ENCODE measurements around the gene B9D1.

Gene B9D1

GRCh38 chr17:19329136-19329535 lies 33.4 kb downstream of the B9D1 start:
- no peak overlapping the region for H3K27ac ChIP-seq
- no peak overlapping the region for H2AFZ ChIP-seq (ENCODE audit: low read depth)
- no peak for TF ChIP-seq CTCF (conservative IDR thresholded peaks at IDR 0.05; ENCODE audit: low read depth, low read length)
- no peaks in the 10 kb centered on the region for H3K36me3 ChIP-seq (ENCODE audit: insufficient read depth)
- no peaks in the 10 kb centered on the region for H3K79me2 ChIP-seq (ENCODE audit: insufficient read depth, low read depth)
- H3K9ac ChIP-seq = no peak overlapping the region
- H3K4me1 ChIP-seq (ENCODE audit: low read depth, poor library complexity, severe bottlenecking) = no peaks in the 10 kb centered on the region
- no peak overlapping the region for H3K4me2 ChIP-seq
- H3K27me3 ChIP-seq (ENCODE audit: insufficient read depth, low read depth) = no peaks in the 10 kb centered on the region
- no peaks in the 10 kb centered on the region for H4K20me1 ChIP-seq (ENCODE audit: insufficient read depth)
- H3K4me3 ChIP-seq (IDR thresholded peaks at IDR 0.05; ENCODE audit: insufficient read depth, low read depth, low read length) = no peak overlapping the region

- Histone ChIP-seq H3K36me3 (ENCODE audit: insufficient read depth) (no peaks in the 10 kb centered on the region), H2AFZ (ENCODE audit: low read depth) (no peak overlapping the region), H3K4me3 (IDR thresholded peaks at IDR 0.05; ENCODE audit: insufficient read depth, low read depth, low read length) (no peak overlapping the region), H3K4me1 (ENCODE audit: low read depth, poor library complexity, severe bottlenecking) (no peaks in the 10 kb centered on the region), H4K20me1 (ENCODE audit: insufficient read depth) (no peaks in the 10 kb centered on the region), H3K4me2 (no peak overlapping the region), H3K27ac (no peak overlapping the region), H3K9ac (no peak overlapping the region), H3K79me2 (ENCODE audit: insufficient read depth, low read depth) (no peaks in the 10 kb centered on the region), H3K27me3 (ENCODE audit: insufficient read depth, low read depth) (no peaks in the 10 kb centered on the region)
- TF ChIP-seq CTCF (conservative IDR thresholded peaks at IDR 0.05; ENCODE audit: low read depth, low read length) = no peak
Observed at GRCh38 chr17:19328441-19329061, 34.0 kb downstream of the B9D1 start.

GRCh38 chr17:19327031-19327783 lies 35.3 kb downstream of the B9D1 start:
- Histone ChIP-seq H2AFZ (ENCODE audit: low read depth) (no peak overlapping the region), H3K4me3 (IDR thresholded peaks at IDR 0.05; ENCODE audit: insufficient read depth, low read depth, low read length) (no peak overlapping the region), H4K20me1 (ENCODE audit: insufficient read depth) (no peaks in the 10 kb centered on the region), H3K4me1 (ENCODE audit: low read depth, poor library complexity, severe bottlenecking) (no peaks in the 10 kb centered on the region), H3K27me3 (ENCODE audit: insufficient read depth, low read depth) (no peaks in the 10 kb centered on the region), H3K27ac (no peak overlapping the region), H3K9ac (no peak overlapping the region), H3K79me2 (ENCODE audit: insufficient read depth, low read depth) (no peaks in the 10 kb centered on the region), H3K36me3 (ENCODE audit: insufficient read depth) (no peaks in the 10 kb centered on the region), H3K4me2 (no peak overlapping the region)
- no peak for TF ChIP-seq CTCF (conservative IDR thresholded peaks at IDR 0.05; ENCODE audit: low read depth, low read length)

GRCh38 chr17:19325542-19325941 lies 37.0 kb downstream of the B9D1 start:
- Histone ChIP-seq H2AFZ (ENCODE audit: low read depth) (no peak overlapping the region), H3K27me3 (ENCODE audit: insufficient read depth, low read depth) (no peaks in the 10 kb centered on the region), H3K4me1 (ENCODE audit: low read depth, poor library complexity, severe bottlenecking) (no peaks in the 10 kb centered on the region), H3K4me2 (no peak overlapping the region), H3K4me3 (IDR thresholded peaks at IDR 0.05; ENCODE audit: insufficient read depth, low read depth, low read length) (no peak overlapping the region), H3K36me3 (ENCODE audit: insufficient read depth) (no peaks in the 10 kb centered on the region), H3K79me2 (ENCODE audit: insufficient read depth, low read depth) (no peaks in the 10 kb centered on the region), H3K9ac (no peak overlapping the region), H3K27ac (no peak overlapping the region), H4K20me1 (ENCODE audit: insufficient read depth) (no peaks in the 10 kb centered on the region)
- TF ChIP-seq CTCF (conservative IDR thresholded peaks at IDR 0.05; ENCODE audit: low read depth, low read length) = no peak

Measured in KMS-11 (cell line).